ENCODE data around the gene CEACAM21.

Gene CEACAM21

DNA sequence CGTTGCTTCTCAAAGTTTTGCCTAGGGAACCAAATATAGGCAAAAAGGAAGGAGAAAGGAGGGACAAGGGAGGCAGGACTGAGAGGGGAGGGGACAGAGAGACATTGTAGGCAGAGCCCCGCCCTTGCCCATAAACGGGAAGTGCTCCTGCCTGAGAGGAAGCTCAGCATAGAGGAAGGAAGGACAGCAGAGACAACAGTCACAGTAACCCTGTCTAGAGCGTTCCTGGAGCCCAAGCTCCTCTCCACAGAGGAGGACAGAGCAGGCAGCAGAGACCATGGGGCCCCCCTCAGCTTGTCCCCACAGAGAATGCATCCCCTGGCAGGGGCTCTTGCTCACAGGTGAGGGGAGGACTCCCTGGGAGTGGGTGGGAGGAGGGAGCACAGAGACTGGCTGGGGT, at the start of gene CEACAM21:
Gene CEACAM21 (plus strand): TSS at position 169 of the 400 bp plus-strand sequence. CDS start 109 bp downstream, at position 278.
- peak in 4 of 14 donors; percentile 15 to 50 (median 35) for DNase-seq

DNA sequence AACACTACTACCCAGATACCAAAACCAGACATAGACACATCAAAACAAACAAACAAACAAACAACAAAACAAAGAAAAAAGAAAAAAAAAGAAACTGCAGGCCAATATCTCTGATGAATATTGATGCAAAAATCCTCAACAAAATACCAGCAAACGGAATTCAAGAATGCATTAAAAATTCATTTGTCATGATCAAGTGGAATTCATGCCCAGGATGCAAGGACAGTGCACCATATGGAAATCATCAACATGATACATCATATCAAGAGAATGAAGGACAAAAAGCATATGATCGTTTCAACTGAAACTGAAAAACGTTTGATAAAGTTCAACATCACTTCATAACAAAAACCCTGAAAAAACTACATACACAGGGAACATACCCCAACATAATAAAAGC, 48.9 kb upstream of the CEACAM21 start:
- DNase-seq: no peak

DNA sequence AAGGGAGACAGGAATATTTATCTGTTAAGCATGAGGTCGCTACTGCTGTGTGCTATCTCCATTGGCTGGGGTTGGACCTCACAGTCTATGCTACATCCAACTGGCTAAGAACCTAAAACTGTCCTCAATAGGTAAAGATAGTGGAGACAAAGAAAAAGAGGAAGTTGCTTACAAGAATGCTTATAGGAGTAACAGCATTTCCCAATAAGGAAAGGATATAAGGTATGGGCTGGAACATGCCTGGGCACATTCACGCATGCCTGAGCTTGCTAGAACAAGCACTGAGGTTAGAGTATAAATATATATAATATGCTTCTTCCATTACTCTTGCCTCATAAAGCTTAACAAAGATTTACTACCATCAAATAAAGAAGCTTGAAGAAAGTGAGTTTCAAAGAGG, 47.9 kb upstream of the CEACAM21 start:
- no peak for DNase-seq

DNA sequence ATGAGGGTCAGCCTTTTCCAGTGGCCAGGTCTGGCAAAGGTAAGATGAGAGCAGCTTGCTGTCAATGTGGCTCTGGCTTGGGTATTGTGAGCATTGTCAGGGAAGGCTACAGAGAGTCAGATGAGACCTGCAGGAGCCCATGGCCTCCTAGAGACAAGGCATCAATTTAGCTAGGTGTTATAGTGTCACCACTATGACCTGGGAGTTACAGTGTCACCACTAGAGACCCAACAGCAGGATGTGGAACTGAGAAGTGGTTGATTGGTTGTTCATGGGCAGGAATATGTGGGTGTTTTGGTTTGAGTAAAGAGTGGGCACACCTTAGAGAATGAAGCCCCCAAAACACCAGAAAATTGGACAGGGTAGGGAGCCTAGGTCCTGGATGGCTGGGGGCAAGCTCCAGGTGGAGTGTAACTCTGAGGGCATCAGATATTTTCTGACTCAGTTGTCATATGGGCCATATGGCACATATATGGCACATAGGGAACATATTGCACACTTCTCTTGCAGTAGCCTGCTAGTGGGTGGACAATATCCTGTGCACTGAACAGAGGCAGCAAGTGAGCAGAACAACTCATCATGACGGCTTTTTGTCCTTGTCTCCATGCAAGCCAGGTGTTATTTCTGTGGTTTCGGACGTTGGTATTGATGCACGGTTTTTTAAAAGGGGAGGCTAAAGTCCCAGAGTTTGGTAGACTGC, 46.3 kb upstream of the CEACAM21 start:
- DNase-seq: no peak

DNA sequence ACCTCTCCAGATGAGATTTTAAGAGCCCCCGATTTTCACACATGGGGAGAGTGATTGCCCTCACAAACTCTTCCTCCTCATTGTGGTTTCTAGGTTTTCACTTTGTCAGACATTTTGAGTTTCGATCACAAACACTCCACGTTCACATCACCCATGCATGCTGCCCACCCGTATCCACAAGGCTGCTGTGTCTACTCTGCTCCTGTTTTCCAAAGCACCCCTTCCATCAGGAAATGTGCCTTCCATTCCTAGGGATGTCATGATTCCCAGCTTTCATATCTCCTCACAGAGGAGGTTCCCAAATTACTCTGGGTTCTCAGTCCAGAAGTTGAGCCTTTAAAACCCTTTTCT, 45.8 kb upstream of the CEACAM21 start:
- DNase-seq: no peak

DNA sequence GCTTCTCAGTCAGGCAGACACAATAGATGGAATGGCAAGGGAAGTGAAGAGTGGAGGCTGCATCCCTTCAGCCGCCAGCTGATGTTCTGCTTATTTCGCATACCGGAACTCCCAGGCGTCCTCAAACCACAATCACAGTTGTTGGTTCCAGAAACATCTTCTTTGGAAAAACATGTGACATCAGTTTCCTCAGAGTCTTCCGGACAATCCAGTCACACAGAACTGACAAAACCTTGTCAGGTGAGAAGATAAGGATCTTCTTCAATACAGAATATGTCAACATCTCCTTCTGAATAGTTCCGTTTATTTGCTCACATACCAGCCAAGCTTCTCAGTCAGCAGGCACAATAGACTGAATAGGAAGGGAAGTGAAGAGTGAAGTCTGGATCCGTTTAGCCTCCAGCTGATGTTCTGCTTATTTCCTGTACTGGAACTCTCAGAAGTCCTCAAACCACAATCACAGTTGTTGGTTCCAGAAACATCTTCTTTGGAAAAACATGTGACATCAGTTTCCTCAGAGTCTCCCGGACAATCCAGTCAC, 45.1 kb upstream of the CEACAM21 start:
- DNase-seq: no peak

DNA sequence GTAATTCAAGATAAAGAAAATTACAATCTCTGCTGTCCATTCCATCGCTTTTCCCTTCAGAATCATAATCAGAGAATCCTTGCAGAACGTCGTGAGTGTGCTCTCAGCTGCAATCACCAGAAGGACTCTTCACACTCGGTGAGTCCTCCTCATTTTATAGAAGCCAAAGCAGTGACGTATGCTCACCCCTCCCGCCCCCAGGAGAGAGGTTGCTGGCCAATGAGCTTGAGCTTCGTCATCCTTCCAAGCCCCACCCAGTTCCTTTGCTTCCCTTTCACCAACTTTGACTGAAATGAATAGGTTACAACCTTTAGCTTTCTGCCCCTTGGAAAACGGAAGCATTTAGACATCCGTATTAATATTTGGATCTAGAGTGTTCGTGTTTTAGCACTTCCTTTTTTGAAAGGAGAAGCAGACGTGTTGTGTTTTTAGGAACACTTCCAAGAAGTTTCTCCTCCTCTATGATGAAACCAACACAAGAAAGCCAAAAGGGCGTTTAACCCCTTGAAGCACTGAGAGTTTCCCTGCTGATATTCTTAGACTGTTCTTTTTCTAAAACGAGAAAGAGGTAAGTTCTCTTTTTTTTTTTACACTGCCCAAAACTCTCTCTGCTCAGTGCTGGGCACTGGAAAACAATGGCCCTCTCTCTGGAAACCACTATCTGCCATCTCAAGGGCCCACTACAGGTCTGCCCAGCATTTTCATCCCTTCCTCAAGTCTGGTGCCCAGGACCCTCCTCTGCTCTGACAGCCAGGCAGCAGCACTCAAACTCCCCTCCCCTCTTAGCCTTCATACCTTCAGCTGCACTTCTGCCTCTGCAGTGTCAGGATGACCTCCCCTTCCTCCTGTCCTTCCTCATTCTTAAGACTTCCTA, 44.3 kb upstream of the CEACAM21 start:
- DNase-seq: peak in 5 of 14 donors; percentile 12 to 38 (median 31)

DNA sequence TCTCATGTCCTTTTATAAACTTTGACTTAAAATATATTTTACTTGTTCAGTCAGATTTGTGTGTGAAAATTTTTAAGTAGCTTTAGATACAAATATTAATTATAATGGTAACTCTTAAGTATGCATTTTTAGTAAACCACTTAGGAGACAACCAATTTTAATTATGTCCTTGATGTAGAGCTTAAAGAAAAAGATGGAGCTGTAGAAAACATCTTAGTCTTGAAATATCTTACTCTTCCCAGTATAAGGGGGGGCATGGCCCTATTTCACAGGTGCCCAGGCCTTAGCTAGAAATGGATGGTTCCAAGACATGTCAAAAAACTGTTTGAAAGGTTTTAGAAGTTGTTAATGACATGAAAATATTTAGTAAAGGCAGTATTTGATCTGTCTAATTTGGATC, 43.4 kb upstream of the CEACAM21 start:
- no peak for DNase-seq

DNA sequence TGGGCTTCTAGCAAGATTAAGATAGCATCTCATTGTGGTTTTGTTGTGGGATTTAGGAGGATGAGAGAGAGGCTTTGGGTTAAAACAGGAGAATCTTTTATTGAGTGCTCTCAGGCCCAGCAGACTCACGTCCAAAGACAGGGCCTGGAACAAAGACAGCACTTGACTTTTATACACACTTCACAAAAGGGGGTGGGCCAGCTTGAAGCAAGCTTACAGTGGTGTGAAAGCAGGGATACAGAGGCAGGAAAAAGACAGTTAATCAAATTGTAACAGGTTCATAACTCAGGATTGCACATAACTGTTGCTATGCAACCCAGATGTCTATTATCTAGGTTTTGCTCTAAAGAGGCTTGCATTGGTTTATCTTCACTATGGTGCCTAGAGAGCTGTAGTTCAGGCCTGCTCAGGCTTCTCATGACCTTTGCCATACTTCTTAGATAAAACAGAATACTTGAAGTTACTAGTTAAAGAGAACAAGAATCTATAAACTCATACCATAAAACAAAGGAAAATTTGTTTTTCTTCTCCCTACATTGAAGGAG, 42.2 kb upstream of the CEACAM21 start:
- no peak for DNase-seq

DNA sequence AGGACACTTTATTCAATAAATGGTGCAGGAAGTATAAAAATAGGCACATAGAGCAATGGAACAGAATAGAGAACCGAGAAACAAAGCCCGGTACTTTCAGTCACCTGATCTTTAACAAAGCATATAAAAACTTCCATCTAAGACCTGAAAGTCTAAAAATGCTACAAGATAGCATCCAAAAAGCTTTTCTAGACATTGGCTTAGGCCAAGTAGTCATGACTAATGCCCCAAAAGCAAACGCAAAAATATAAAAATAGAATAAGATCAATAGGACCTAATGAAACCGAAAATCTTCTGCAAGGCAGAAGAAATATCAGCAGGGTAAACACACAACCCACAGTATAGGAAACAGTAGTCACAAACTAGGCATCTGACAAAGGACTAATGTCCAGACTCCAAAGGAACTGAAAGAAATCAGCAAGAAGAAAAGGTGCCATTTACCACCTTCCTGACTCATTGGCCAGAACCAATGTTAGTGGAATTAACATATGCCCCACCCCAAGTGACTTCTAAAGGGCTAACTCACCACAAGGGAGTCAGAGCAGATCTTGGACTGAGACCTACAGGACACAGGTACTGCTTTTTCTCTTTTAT, 40.8 kb upstream of the CEACAM21 start:
- no peak for DNase-seq

DNA sequence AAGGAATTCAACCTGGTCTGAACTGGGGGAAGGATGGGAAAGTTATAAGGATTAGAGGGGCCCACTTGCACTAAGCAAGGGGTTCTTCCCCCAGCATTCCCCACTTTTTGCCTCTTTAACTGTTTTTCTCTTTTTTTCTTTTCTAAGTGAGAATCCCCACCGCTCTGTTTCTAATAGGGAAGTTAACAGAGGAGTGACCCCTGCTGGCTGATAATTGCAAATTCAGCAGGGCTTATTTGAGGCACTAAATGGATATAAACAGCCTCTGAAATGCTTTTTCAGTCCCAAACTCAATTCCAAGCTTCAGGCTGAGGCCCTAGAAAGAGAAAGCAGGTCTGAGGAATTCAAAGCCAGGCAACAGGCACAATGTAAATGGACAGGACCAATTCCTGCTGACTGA, 38.2 kb upstream of the CEACAM21 start:
- no peak for DNase-seq

DNA sequence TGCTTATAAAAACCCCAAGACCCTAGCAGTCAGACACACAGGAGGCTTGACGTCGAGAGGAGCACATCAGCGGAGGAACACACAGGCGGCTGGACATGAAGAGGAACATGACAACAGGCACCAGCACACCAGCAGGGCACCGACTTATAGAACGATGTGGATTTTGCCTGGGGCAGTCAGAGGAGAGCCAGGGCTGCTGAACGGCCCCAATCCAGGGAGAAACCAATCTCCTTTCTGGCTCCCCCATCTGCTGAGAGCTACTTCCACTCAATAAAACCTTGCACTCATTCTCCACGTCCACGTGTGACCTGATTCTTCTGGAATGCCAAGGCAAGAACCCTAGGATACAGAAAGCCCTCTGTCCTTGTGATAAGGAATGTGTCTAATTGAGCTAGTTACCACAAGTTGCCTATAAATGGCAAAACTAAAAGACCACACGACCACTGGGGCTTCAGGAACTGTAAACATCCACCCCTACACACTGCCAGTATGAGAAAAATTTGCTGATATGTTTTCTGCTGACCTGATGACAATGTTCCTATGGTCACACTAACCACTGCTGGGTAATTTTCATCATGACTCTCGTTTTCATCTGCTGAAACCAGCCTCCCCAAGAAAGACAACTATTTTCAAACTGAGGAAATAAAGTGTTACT, 35.8 kb upstream of the CEACAM21 start:
- DNase-seq: no peak

DNA sequence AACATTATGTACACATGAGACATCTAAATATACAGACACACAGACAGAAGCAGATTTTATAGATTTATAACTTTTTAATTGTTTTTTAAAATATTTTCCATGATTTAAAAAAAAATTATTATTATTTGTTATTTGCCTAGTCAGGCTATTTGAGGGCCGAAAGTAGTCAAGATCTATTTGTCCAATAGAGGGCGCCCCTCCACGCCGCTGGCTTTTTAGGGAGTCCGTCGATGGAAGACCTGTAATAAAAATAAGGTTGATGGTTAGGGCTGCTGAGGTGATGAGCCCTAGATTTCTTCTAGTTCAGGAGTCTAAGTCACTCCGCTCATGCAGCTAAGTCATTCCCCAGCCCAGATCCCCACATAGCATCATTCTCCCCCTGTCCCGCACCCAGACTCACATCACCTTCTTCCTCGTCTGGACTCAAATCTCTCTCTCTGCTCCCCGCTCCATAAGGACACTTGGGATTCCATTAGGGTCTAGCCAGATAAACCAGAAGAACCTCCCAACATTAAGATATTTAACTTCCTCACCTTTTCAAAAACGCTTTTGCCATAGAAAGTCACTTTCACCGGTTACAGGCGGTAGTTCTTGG, 33.9 kb upstream of the CEACAM21 start:
- DNase-seq: peak in 1 of 14 donors; percentile 9

DNA sequence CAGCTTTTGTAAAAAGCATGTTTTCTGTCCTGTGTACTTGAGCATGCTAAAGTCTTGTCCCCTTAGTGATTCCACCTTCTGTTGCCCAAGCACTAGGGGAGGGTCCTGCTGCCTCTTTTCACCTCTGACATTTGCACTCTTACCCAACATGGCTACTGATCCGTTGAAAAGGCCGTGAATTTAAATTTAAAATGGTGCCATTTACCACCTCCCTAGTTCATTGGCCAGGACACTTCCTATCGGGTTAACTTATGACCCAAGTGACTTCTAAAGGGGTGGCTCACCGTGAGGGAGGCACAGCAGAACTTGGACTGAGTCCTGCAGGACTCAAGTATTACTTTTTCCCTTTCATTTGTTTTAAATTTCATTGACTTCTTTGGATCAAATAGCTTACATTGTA, 33.3 kb upstream of the CEACAM21 start:
- no peak for DNase-seq

DNA sequence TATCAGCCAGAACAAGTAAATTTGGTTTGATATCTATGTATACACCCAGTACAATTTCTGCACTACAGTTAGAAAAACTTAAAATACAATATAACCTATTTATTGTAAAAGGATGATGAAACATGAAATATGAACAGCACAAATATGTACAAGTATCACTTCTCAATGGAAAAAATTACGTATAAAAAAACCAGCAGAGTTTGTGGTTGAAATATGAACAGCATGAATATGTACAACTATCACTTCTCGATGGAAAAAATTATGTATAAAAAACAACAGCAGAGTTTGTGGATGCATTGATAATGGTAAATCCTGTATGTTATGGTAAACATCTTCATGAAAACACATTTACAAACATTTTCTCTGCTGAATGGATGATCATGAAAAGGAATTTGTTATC, 32.4 kb upstream of the CEACAM21 start:
- no peak for DNase-seq

DNA sequence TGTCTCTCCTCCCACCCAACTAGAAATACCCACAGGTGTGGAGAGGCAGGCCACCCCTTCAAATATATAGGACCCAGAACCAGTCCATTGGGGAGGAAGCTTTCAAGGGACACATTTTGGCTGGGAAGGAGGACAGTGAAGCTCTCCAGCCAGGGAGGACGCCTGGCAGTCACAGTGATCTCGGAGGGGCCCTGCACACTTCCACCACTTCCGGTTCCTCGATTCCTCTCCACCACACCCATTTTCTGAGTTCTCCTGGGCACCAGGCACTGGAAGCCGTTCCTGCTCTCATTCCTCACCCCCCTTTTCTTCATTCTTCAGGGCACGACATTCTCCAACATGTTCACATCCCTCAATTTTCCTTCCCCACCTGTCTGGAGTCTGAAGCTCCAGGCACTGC, 30.4 kb upstream of the CEACAM21 start:
- DNase-seq: no peak

DNA sequence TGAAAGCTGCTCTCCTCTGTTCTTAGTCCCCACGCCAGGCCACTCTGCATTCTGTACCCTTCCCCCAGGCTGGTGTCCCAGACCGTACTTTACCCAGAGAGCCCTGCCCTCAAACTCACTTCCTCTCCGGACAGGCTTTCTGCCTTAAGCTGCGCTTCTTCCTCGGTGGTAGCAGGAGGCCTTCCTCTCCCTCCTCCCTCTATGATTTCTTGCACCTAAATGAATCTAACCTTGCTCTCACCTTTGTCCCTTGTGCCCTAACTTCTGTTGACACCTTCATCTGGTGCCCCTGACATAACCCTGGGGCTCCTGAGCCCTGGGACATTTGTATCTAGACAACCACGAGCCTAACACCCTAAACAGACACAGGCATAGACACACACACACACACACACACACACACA, 29.6 kb upstream of the CEACAM21 start:
- DNase-seq: peak in 1 of 14 donors; percentile 22

DNA sequence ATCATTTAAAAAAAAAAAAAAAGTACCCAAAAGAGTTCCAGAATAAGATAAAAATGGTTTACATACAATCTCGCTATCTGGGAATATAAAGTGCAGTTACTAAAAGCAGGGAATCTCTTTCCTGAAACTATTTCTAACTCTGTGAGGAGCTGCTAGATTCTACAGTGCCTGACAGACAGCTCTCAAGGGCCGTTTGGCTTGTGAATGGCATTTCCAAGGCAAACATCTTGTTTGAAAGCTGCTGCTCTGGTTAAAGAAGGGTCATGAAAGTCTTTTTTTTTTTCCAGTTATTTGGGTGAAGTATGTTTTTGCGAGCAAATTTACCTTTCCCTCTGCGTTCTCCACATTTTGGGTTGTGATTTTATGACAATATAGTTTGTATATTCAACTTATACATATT, 29.0 kb upstream of the CEACAM21 start:
- no peak for DNase-seq

DNA sequence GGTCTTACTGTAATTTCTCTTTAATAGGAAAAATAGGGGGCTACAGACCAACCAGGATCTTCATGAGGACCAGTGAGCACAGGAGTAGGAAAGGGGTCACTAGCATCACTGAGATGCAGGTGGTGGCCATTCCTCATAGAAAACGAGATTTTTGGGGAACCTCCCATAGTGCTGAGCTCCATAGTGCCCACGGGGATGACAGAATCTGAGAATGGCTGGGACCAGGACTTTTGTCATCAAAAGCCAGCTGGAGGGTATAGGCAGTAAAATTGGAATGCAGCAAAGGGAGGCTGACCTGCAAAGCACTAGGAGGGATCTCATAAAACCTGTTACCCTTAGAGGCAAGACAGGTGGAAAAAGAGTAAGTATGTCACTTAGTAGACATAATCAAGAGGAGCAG, 28.4 kb upstream of the CEACAM21 start:
- no peak for DNase-seq

DNA sequence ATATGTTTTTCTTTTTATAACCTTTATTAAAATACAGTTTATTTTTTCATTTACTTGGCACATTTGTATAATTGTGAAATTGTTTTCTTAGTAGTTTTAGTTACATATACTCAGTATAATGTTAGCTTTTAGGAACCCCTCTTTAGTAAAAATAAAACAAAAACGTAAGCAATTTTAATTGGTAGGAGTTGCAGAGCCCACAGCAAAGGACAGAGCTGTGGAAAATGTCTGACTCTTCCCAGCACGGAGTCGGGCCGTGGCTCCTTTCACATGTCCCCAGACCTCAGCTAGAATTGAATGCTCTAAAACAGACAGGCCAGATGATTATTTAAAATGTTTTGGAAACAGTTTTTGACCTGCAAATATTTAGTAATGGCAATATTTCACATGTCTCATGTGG, 27.9 kb upstream of the CEACAM21 start:
- no peak for DNase-seq

DNA sequence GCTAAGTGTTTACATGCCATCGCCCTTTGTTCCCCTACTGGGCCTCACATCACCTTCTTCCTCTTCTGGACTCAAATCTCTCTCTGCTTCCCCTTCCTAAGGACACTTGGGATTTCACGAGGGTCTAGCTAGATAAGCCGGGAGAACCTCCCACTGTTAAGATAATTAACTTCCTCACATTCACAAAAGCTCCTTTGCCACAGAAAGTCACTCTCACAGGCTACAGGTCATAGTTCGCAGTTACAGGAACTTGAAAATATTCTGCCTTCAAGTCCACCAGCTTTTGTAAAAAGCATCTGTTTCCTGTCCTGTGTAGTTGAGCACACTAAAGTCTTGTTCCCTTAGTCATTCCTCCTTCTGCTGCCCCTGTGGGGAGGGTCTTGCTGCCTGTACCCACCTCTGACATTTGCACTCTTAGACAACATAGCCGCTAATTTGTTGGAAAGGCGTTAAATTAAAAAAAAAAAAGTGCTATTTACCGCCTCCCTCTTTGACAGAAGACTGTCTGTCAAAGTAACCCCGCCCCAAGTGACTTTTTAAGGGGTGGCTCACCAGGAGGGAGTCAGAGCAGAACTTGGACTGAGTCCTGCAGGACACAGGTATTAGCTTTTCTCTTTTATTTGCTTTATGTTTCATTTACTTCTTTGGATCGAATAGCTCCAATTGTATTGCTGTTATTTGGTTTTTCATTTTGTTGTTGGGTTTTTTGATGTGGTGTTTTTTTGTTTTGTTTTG, 26.8 kb upstream of the CEACAM21 start:
- DNase-seq: no peak
